NCI-H2029 (cell line): ENCODE measurements around the gene PCNX1.
"Not testable (repeated sequence)": the region's sequence is repeated elsewhere in the genome, so short reads cannot be mapped to it uniquely, and the experiment has no call there.

ENCODE experiments used
- DNase-seq: peaks from one replicate; lab custom pipeline; 2025; lab: John Stamatoyannopoulos, UW

PCNX1 gene

DNA sequence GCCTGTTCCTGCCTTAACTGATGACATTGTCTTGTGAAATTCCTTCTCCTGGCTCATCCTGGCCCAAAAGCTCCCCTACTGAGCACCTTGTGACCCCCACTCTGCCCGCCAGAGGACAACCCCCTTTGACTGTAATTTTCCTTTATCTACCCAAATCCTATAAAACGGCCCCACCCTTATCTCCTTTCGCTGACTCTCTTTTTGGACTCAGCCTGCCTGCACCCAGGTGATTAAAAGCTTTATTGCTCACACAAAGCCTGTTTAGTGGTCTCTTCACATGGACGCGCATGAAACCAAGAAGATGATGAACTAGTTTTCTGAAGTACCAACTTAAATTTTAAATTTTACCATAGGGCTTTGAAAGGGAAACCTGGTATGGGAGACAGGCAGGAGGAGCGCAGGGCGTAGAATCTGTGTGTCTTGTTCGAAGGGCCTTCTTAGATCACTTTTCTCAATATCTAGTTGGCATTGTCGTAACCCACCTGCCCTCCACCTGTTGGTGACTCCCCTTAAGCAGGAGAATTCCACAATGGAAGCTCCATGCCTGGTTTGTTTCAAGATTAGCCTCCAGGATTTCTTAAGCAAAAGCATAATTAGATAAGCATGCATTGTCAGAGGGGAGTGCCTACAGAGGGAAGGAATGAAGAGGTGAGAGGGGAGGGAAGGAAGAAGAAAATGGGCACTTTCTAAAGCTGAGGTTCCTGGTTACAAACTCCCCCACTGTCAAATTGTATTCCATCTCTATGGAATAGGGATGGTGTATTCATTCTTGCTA lies 222.6 kb downstream of the PCNX1 start:
- not testable (repeated sequence) for DNase-seq

DNA sequence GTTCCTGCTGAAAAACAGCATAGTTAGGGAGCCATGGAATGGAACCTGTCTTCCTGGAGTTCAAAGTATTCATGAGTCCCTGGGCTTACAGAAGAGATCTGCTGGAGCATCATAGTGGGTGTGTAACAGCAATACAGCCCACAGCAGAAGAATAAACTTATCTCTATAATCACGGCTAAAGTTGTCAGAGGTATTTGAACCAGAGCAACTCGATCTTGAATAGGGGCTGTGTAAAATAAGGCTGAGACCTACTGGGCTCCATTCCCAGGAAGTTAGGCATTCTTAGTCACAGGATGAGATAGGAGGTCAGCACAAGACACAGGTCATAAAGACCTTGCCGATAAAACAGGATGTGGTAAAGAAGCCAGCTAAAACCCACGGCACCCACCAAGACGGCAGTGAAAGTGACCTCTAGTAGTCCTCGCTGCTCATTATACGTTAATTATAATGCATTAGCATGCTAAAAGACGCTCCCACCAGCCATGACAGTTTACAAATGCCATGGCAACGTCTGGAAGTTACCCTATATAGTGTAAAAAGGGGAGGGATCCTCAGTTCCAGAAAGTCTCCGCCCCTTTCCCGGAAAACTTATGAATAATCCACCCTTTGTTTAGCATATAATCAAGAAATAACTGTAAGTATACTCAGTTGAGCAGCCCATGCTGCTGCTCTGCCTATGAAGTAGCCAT lies 223.4 kb downstream of the PCNX1 start:
- no peak for DNase-seq

DNA sequence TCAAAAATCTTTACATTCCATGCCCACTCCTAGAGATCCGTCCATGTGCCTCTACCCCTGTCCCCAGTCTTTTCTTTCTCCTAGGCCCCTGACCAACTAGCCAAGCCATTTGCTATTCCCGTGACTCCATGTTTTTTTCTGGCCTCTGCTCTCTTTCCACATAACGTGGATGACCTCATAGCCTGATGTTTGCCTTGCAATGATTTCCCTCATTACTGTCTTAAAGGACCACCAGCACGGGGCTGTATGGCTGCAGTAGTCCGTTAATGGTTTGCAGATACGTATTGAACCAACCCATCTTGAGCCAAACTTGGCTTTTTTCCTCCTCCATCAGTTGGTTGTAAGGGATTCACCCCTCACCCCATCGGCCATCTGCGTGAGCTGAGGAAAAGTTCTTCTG lies 226.0 kb downstream of the PCNX1 start:
- DNase-seq: no peak

DNA sequence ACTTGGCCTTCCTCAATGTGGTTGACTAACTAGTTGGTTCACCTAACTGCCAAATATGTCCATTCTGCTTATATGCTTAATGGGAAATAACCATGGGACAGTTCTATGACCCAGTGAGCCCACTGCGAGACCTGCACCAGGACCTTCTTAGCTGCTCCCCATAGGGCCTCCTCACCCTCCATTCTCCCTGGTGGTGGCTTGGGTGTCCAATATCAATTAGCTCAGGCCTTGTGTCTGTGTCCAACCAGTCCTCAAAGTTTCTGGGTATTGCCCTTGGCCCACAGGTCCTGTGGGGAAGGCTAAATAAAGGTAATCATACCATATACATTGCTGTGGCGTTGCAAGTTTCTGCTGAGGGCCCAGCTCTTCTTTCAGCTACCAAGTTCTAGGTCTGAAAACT lies 228.2 kb downstream of the PCNX1 start:
- no peak for DNase-seq

DNA sequence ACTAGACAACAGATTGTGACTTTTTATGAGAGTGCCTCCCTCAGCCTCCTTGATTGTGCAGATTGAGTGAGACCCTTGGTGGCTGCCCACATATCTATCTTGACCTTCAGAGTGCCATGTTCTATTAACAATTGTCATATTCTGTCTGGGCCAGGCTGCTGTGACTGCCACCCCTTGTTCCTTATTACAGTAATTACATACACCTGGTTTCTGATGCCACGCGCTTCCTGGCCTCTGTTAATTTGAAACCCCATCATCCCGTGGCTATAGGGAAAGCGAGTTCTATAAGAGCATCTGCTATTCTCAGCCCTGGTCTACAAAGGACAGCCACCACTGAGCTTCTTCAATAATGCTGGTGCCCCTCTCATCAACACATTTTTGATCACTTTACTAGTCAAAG lies 228.7 kb downstream of the PCNX1 start:
- no peak for DNase-seq

DNA sequence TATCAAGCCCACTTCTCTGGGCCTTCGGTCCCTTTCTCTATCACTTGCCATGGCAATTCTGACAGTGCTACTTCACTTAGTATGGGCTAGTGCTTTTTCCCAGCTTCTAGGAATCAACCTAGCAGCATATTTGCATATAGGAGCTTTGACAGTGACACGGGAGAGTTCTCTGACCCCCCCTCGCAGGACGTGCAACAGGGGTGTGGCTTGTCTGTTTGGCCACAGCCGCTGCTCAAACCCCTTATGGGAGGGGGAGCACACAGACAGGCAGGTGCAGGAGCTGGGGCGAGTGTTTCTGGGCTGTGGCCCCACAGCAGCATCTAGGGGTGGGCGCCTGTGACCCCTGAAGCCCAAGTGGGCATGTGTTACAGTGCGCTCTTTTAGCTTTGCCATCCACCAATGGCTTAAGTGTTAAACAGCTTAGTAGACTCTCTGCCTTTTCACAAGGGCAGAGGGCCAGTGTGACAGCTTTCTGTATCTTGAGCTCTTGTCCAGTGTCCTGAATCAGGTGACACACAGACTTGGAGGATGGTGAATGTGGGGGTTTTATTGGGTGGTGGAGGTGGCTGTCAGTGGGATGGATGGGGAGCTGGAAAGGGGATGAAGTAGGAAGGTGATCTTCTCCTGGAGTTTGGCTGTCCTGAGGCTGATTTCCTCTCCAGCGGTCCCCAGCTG lies 229.3 kb downstream of the PCNX1 start:
- no peak for DNase-seq

DNA sequence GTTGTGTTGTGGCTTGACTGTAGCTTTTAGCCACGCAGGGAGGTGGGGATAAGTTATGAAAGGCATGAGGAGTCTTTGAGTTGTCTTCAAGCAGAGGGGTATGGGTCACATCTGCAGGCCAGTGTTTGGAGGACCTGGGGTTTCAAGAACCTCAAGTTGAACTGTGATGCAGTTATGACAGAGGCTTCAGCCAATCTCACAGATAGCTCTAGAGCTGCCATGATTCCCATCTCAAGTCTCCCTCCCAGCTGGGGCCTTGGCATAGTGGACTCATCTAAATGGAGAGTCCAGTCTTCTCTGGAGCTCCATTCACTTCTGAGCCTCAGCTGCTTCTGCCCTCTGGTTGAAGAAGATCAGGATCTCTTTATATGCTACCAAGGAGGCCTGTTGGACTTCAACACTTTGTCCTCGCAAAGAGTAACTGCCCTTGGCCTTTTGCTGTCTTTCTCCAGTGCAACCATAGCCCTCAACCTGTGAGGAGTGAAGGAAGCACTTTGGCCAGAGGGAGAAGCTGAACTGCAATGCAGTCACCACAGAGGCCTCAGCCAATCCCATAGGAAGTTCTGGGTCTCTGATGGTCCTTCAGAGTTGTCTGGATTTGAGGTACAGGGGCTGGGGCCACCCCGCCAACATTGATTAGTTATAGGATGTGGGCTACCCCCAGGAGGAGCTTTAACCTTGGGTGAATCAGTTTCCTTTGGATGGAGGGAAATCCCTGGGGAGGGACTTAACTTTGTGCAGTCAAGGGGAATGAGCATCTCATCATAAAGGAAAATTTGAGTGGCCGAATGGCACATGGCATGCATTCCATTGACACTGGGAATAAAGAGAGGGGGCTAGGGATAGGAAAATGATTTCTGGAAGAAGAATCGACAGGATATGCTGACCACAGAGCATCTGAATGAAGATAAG lies 230.5 kb downstream of the PCNX1 start:
- DNase-seq: no peak

DNA sequence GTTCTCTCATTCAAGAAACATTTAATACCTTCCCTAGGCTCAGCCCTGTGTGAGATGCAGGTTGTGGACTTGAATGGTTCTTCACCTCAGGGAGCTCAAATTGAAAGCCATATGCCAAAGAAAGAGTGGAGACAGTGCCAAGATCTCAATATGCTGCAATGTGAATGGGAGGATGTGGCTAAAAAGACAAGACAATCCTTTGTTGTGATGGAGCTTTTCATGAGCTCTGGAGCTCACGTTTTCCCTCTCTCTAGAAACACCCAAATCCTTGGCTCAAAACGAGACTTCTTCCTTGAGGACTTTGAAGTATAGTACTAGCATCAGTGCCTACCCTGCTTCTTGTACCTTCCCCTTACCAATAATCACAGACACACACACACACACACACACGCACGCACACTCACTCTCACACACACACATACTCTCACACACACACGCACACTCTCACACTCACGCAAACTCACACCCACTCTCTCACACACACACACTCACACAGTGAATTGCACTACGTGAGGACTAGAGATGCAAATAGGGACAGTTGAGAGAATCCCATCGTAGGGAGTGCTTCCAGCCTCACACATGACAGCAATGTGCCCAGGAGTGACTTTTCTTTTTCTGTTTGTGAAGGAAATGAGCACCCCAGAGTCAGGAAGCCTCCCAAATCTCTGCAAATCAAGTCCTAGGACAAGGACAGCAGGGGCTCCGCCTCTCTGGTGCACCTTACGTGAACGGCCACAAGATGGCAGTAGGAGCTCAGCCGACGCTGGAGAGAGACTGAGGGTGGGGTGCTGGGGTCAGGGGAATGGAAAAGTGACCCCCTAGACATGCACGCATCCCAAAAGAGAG lies 231.4 kb downstream of the PCNX1 start:
- no peak for DNase-seq

DNA sequence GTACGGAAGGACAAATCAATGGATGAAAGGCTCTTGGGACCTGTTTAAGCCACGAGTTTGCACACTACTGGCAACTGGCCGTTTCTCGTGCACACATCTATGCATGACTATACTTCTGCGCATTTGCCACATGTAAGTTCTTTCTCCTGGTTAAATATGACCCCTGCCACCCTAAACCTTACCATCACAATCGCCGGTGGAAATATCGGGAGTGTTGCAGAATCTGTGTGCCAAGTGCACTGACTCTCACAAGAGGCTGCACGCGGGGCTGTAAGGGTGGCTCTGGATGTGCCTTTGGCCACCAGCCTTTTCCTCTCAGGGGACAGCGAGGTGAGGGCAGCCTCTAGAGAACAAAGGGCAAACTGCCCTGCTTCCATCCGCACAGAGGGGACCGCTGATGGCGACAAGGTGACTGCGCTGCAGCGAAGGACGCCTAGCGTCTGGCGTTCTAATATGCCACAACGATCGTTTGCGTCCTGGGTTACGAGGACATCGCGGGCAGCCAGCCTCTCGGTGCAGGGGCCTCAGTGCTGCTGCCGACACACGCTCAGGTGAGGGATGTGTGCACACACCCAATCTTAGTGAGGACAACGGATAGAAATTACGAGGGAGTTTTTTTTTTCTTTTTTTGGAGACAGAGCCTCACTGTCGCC lies 232.2 kb downstream of the PCNX1 start:
- DNase-seq: no peak

DNA sequence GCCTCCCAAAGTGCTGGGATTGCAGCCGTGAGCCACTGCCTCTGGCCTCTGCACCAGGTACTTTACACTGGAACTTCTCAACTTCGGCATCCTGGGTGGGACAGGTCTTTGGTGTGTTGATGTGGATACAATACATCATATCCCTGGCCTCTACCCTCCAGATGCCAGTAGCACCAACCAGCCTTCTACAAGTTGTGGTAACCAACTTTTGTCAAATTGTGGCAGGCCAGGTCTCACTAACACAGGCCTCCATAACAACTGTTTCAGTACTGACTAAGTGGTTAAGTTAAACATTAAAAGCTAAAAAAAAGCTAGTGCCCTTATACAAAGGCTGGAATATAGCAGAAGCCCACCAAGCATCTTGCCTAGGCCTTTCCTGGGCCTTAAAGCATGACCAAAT lies 232.9 kb downstream of the PCNX1 start:
- no peak for DNase-seq

DNA sequence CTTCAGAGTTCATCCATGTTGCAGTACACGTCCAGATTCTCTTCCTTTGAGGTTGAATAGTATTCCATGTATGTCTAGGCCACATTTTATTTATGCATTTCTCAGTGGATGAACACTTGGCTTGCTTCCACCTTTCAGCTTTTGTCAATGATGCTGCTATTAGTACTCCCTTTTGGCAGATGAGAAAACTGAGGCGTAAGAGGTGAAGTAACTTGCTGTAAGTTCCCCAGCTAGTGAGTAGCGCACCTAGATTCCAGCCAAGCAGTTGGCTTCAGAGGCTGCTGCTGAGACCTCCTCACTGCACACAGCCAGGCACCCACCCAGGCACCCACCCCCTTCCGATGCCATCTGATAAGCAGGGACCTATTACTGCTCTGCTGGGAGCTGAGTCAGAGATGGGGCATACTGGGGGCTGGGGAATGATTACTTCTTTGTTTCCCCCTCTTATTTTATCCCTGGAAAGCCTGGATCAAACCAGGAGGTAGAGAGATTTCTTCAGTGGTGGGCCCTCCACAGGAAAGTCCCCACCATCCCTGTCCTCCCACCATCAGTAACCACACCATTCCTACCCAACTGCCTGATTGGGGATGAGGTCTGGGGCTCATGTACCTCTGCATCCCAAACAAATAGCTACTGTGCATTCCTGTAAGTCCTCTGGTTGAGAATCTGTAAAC lies 234.6 kb downstream of the PCNX1 start:
- no peak for DNase-seq

DNA sequence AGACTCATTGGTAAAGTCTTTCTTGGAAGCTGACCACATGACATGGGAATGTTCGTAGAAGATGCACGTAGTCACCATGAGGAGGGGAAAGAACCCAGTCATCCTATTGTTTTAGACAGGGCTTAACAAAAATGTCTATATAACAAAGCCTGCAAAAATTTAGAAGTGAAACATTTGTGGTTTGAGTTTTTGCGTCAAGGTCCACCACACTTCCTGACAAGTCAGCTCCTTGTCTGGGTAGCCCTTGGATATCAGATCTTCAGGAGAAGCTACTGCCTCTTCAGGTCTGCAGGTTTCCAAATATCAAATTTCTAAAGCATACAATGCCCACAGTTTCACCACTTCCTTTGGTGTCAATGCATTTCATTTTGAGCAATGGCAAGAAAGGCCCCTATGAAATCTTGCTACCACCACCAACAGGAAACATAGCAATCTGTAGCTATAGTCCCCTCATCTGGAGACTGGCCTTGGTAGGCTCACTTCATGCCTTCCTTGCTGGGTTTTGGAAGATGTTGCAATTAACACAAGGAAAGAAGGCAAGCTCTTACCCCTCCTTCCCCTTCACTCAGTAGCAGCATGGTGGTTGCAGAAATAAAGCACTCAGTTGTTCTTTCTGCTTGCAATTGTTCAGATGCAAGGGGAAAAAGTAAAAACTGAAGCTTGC lies 235.2 kb downstream of the PCNX1 start:
- DNase-seq: no peak

DNA sequence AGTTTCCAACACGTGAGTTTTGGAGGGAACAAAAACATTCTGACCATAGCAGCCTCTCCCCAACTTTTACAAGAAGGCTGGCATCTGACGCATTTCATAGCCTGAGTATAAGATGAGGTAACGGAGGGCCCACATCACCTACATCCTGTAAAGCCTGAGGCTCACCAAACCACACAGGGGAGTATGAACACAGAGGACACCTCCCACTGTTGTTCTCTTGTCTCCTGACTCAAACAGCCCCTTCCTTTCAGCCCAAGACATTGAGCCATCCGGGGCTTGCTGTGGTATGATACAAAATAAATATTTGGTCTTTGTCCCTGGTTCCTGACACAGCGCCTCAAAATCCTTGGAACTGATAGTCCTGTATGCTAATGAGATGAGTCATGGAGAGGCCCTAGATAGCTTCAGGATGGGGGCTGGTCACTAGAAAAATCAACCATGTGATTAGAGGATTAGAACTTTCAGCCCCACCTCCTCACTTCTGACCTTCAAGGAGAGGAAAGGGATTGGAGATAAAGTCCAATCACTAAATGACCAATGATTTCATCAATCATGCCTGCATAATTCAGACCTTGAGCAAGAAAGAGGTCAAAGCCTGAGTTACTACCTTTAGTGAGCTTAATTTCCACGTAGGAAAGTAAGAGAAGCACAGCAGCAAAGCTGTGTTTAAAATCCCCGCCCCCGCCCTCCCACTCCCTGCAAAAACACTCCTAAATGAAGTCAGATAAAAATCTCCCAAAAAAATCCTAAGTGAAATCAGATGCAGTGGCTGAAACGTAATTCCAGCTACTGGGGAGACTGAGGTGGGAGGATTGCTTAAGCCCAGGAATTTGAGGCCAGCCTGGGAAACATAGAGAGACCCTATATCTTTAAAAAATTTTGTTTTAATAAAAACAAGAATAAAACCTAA lies 236.4 kb downstream of the PCNX1 start:
- DNase-seq: no peak

DNA sequence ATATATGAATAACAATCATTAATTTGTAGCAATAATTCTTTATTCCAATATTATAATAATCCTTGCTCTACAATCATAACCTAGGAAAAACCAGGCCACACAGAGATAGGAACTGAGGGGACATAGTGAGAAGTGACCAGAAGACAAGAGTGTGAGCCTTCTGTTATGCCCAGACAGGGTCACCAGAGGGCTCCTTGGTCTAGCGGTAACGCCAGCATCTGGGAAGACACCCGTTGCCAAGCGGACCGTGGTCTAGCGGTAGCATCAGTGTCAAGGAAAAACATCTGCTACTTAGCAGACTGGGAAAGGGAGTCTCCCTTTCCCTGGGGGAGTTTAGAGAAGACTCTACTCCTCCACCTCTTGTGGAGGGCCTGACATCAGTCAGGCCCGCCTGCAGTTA lies 240.1 kb downstream of the PCNX1 start:
- DNase-seq: not testable (repeated sequence)

DNA sequence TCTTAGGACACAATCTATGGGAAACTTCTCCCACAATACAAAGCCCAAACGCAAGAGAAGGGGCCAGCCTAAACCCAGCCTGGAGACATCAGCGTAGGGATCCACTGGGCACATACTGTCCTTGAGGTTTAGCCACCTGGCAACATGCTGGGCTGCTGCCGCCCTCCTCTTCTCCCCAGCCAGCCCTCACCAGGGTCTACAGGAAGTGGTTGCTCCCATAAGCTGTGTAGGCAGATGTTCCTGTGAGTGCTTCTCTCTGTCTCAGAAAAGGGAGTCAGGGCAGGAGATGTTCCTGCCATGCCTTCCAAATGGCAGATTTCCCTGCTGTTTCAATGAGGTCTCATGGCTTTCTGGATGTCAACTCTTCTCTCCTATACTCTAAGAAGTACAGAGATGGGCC lies 241.4 kb downstream of the PCNX1 start:
- no peak for DNase-seq

DNA sequence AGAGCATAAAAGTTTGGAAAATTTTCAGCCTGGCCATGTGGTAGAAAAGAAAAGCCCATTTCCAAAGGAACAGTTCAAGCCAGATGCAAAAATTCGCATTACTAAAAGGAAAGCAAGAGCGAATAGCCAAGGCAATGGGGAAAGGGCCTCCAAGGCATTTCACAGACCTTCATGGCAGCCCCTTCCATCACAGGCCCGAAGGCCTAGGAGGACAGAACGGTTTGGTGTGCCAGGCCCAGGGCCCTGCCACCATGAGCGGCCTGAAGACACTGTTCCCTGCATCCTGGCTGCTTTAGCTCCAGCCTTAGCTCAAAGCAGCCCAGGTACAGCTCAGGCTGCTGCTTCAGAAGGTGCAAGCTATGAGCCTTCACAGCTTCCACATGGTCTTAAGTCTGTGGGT lies 243.5 kb downstream of the PCNX1 start:
- DNase-seq: no peak

DNA sequence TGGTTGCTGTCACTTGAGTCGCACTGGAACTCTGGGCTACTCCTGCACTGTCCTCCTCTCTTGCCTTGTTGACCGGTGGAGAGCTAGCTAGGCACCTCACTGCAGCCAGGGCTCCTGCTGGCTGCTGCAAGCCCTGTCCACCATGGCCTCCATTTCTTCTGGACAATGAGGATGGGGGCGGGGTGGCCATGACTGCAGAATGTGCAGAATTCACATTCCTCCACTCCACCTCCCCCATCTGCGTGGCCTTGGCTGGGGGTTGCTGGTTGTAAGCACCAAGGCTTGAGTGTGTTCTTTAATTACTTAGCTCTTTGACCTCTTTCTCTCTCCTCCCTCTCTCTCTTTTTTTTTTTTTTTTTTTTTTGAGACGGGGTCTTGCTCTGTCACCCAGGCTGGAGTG lies 248.5 kb downstream of the PCNX1 start:
- no peak for DNase-seq

DNA sequence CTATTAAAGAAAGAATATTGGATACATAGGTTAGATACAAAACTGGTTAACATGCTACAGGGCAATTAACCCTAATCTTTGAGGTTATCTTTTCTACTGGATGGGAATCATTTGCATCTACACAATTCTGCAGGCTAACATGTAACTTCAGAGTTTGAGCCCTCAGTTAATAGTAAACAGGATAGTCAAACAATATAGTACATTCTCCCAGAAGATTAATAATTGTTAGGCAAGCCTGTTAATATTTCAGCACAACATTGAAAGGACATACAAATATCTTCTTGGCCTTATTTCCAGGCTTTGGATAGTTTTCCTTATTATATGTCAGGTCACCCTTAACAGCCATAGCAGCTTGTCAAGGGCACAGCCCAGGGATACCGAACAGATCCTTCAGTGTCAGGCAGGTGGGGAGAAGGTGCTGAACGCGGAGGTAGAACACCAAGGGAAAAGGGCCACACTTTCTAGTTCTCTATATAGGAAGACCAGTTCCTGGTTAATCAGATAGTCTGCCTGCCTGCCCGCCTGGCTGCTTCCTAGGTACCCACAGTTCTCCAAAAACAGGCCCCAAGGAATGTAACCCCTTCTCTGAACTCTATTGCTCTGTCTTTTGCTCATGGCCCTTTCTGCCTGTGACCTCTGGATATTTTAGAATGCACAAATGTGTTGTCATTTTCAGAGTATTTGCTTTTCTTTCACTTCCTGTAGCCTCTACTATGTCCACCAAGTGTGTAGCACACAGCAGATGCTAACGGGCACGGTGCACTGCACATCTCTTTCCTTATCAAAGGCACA lies 256.0 kb downstream of the PCNX1 start:
- DNase-seq: no peak
